CD4-positive, alpha-beta T cell treated with Interleukin-17A for 1 hour (primary cell): Measurements from ENCODE around the gene CCNQ.

Experiments used
- DNase-seq: peaks from one replicate; pipeline ENCODE4 v3.0.0-alpha.2; 2020

Gene CCNQ

GRCh38 chrX:153598541-153599191, at the start of gene CCNQ:
Gene CCNQ, minus strand, starts transcription at chrX:153599139. Its CDS starts 66 bp downstream, at chrX:153599073.
- no peak for DNase-seq

- no peak for DNase-seq
Measured at GRCh38 chrX:153647461-153648357, 48.8 kb upstream of the CCNQ start.

- DNase-seq, result no peak
Measured at GRCh38 chrX:153646620-153647373, 47.9 kb upstream of the CCNQ start, which contains the start of gene DUSP9. Gene DUSP9, plus strand, starts transcription at chrX:153647203. Its CDS starts 751 bp downstream, at chrX:153647954.

GRCh38 chrX:153645921-153646488, 47.1 kb upstream of the CCNQ start:
- no peak for DNase-seq

- no peak for DNase-seq
Measured at GRCh38 chrX:153645151-153645550, 46.2 kb upstream of the CCNQ start.

GRCh38 chrX:153644356-153645125, 45.6 kb upstream of the CCNQ start:
- DNase-seq, result no peak

GRCh38 chrX:153643431-153644351, 44.8 kb upstream of the CCNQ start:
- DNase-seq, result no peak

GRCh38 chrX:153642655-153643430, 43.9 kb upstream of the CCNQ start:
- no peak for DNase-seq

GRCh38 chrX:153642051-153642654, 43.2 kb upstream of the CCNQ start:
- DNase-seq, result no peak

GRCh38 chrX:153641627-153642026, 42.7 kb upstream of the CCNQ start:
- no peak for DNase-seq

GRCh38 chrX:153640736-153641575, 42.0 kb upstream of the CCNQ start:
- DNase-seq, result no peak

- no peak for DNase-seq
Measured at GRCh38 chrX:153640045-153640686, 41.2 kb upstream of the CCNQ start.

- no peak for DNase-seq
Measured at GRCh38 chrX:153639177-153640044, 40.5 kb upstream of the CCNQ start.

GRCh38 chrX:153638436-153639176, 39.7 kb upstream of the CCNQ start:
- no peak for DNase-seq

- no peak for DNase-seq
Measured at GRCh38 chrX:153638041-153638371, 39.1 kb upstream of the CCNQ start.
